HG02981 (cell line): ENCODE measurements around the gene CELSR1.

Experiments
- ATAC-seq: cut with Tn5 transposase; IDR thresholded peaks from one replicate; pipeline ENCODE4 v1.9.1; 2021; ENCODE audit warnings: mild to moderate bottlenecking, moderate library complexity; ENCODE audit not compliant: unreplicated experiment

Gene CELSR1

DNA sequence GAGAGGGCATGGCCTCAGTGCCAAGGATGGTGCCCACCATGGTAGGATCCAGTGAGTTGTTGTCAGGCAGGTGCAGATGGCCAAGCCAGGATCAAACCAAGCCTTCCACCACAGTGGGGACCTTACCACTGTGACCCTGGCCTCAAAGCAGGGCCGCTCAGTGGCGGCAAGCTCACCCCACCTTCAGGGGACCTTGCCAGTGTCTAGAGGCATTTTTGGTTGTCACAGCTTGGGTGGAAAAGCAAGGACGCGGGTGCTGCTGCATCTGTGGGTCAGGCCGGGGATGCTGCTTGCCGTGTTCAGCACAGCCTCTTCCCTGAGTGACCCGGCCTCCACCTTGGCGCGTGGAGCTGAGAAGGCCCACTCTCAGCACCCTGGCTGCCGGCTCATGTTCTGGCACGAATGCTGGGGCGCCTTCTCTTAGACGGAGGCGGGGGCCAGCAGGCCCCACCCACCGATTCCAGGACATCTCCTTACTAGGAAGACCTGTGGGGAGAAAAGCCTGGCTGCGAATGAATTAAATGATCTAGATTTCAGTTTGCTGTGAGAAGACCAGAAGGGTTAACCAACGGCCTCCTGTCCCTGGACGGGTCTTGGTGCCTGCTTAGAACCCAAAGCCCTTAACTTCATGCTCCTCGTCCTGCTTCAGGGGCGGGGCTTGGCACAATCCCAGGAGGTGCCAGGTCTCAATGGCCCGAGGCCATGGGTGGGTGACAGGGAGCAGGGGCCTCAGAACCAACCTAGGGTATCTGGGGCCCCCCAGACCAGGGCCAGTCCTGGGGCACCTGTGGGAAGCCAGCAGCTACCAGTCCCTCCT is 183.0 kb downstream of the CELSR1 start:
- no peak for ATAC-seq

DNA sequence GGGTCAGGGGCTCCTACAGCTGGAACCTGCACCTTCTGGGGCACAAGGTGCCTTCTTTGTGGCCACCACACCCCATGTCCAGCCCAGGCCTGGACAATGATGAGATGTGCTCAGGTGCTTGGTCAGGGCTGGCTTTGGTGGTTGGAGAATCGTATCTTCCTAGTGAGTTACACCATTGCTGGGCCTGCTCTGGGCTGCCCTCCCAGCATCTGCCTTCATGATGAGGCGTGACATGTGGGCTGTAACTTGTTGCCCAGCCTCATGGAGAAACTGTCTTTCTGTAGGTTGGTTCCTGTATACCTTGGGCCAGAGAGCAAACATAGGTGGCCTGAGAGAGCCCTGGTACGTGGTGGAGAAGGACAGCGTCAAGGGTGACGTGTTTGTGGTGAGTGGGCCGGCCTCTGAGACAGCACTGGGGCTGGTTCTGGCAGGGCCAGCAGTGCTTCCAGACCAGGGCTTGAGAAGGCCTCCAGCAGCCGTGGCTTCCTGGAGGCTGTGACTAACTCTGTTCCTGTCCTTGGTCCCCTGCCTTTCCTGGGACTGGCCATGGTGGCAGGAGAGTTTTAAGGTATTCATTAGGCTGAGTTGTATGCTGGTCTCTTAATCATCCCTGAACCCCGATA is 183.8 kb downstream of the CELSR1 start:
- no peak for ATAC-seq

DNA sequence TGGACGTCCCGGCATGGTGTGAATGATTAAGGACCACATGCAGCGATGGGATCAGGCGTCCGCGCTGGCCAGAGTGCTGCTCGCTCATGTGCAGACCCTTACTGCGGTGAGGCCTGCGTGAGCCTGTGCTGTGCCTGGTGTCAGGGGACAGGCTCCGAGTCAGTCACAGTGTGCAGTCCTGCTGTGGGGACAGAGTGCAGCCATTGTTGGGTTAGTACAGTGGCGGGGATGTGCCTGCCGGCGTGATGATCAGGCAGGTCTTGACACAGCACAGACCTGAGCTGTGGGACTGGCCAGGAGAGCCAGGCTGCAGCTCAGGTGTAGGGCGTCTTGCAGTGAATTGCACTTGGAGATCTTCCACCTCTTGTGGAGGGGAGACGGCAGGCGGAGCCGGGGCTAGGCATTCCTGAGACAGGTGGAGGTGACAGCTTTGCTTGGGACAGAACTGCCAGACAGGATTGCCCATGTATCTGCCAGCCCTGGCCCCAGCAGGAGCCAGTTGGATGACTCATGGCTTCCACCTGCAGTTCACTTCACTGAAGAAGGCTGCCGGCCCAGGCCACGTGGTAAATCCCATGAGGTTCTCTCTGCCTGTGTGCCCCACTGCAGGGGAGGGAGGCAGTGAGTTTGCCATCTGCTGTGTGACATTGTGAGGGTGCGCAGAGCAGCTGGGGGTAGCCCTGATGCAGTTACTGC is 184.6 kb downstream of the CELSR1 start:
- no peak for ATAC-seq

DNA sequence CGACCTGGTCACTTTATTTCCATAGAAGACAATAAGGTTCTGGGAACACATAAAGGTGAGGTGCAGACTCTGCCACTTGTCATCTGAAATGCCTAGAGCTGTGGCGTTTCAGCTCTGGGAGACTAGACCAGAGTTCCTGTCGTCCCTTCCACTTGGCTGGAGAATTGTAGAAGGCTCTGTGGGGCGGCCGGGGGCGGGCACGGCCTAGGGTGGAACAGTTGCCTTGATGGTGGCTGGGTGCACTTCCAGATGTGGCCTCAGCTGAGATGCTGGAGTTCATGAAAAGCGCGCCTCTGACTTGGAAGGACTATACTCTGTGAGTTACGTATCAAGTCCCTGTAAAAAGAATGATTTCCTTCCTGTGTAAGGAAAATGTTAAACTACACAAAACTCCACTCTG is 185.1 kb downstream of the CELSR1 start:
- no peak for ATAC-seq

GRCh38 chr22:46351767-46352166 is 185.7 kb downstream of the CELSR1 start:
- no peak for ATAC-seq

GRCh38 chr22:46351131-46351735 is 186.2 kb downstream of the CELSR1 start:
- no peak for ATAC-seq

DNA sequence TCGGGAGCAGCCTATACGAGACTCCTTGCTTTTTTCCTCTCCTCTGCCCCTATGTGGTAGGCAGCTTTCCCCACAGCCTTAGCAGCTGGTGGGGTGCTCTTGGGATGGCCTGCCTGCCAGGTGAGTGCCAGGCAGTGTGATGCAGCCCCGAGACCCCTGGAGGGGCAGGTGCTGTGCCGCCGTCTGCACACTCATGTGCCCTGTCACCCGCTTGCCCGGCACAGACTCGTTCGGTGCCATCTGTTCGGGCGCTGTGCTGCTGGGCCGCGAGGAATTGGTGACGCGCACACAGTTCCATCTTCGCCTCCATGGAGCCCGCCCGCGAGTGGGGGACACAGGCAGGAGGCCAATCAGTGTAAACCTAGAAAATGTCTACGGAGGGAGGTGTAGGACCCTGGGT is 186.8 kb downstream of the CELSR1 start:
- no peak for ATAC-seq

- ATAC-seq = no peak
Observed at GRCh38 chr22:46350121-46350520, 187.3 kb downstream of the CELSR1 start.

GRCh38 chr22:46349681-46350080 is 187.7 kb downstream of the CELSR1 start:
- ATAC-seq = no peak

- no peak for ATAC-seq
Observed at GRCh38 chr22:46349238-46349637, 188.2 kb downstream of the CELSR1 start.

- ATAC-seq = no peak
Observed at GRCh38 chr22:46348099-46348695, 189.2 kb downstream of the CELSR1 start.

DNA sequence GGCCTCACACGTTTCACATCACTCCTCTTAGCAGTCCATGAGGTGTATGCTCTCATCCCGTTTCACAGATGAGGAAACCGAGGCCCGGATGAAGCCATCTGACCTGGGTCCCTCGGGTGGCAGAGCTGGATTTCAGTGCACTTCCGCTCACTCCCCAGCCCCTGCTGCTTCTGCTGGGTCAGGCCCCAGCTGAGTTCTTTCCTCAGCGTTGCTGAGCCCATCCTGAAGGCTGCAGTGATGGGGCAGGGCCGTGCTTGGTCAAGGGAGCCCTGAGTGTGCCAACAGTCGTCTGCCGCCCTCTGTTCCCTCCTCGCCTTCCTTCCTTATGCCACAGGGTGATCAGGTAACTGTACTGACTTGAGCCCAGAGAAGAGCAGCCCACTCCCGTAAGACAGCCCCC is 189.8 kb downstream of the CELSR1 start:
- no peak for ATAC-seq

DNA sequence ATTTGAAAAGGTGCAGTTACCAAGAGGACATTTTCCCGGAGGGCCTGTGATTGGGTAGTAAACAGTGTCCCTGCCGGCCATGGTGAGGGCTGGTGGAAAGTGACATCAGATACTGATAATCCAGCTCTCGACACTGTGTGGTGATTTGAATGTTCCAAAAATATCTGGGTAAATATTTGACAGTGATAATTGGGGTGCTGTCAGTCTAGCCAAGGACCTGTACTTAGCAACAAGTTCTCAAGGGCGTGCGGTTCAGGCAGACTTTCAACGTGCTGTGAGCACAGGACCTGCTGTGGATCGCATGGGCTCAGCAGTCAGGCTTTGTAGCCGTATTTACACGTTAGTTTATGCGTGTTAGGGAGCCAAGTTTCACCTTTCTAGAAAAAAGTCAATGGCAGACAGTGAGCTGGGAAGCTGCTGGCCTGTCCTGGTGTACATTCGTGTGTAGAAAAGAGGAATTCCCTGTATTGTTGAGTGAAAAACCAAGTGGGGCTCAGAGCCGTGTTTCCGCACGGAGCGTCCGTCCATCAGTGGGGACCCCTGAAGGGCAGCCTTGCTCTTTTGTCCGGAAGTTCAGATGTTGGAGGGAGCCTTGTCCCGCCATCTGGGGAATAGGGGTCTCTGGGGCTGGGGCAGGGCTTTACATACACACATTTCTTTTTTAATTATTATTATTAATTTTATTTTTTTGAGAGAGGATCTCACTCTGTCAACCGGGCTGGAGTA is 190.6 kb downstream of the CELSR1 start:
- ATAC-seq = no peak

DNA sequence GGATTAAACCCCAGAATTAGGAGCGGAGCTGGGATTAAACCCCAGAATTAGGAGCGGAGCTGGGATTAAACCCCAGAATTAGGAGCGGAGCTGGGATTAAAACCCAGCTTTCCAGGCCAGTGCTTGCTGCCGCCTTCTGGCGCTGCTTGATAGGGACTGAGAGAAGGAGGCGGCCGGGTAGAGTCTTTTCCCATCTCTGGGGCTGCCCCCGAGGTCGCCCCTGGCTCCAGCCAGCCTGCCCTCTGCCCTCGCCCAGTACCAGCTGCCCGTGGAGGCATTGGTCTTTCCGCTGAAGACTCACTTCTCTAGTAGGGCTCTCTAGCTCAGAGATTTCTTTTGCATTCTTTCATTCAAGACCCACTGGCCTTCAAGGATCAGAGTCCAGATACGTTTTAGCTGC is 196.7 kb downstream of the CELSR1 start:
- ATAC-seq = no peak

- no peak for ATAC-seq
Observed at GRCh38 chr22:46339956-46340355, 197.5 kb downstream of the CELSR1 start.

GRCh38 chr22:46338636-46339035 is 198.8 kb downstream of the CELSR1 start:
- ATAC-seq = no peak

- no peak for ATAC-seq
Observed at GRCh38 chr22:46337870-46338269, 199.6 kb downstream of the CELSR1 start.

GRCh38 chr22:46336119-46337078 is 201.0 kb downstream of the CELSR1 start:
- ATAC-seq = no peak
